SU-DHL-6 (cell line): ENCODE results near the gene UQCRC1.

Experiments
- H2AFZ ChIP-seq: fragments of 200-600 bp; sonication (generic); 2 replicates; pipeline ENCODE4 v1.6.1; 2014; ENCODE audit warnings: low read depth, mild to moderate bottlenecking, moderate library complexity, mixed read lengths, antibody characterized with exemption, low read length; ENCODE audit not compliant: severe bottlenecking
- H3F3A ChIP-seq: fragments of 200-600 bp; shearing (Covaris generic); 2 replicates; pipeline ENCODE4 v1.6.0; 2016; ENCODE audit warnings: antibody characterized with exemption, mild to moderate bottlenecking; ENCODE audit not compliant: insufficient read depth
- H3K27ac ChIP-seq: fragments of 200-600 bp; sonication (generic); 2 replicates; pipeline ENCODE4 v1.5.1; 2016; ENCODE audit warnings: low read depth, mild to moderate bottlenecking, low read length, moderate library complexity, mixed read lengths
- H3K27me3 ChIP-seq: fragments of 200-600 bp; sonication (generic), shearing (Covaris generic); 2 replicates; pipeline ENCODE4 v1.6.0; 2014; ENCODE audit warnings: mild to moderate bottlenecking, low read length
- H3K36me3 ChIP-seq: fragments of 200-600 bp; sonication (generic); 2 replicates; pipeline ENCODE4 v1.6.1; 2014; ENCODE audit warnings: mild to moderate bottlenecking, low read length, mixed read lengths
- H3K4me2 ChIP-seq: fragments of 300-600, 200-600 bp; shearing (Covaris generic), sonication (generic); 2 replicates; pipeline ENCODE4 v1.6.0; 2014; ENCODE audit warnings: low read length, low read depth, mild to moderate bottlenecking; ENCODE audit not compliant: poor library complexity, severe bottlenecking
- H3K4me3 ChIP-seq: fragments of 200-600 bp; sonication (generic); 2 replicates; pipeline ENCODE4 v1.5.1; 2014; ENCODE audit warnings: antibody characterized with exemption, low read length, mild to moderate bottlenecking, mixed read lengths; ENCODE audit not compliant: insufficient read depth, poor library complexity, severe bottlenecking
- H3K79me2 ChIP-seq: fragments of 200-600 bp; sonication (generic); 2 replicates; pipeline ENCODE4 v1.6.1; 2014; ENCODE audit warnings: mild to moderate bottlenecking, low read length, moderate library complexity; ENCODE audit not compliant: insufficient read depth
- H3K9ac ChIP-seq: fragments of 200-600 bp; sonication (generic); 2 replicates; pipeline ENCODE4 v1.7.0; 2014; ENCODE audit warnings: mild to moderate bottlenecking, low read length
- H3K9me2 ChIP-seq: fragments of 200-600 bp; sonication (generic); replicated peaks from 2 replicates; pipeline ENCODE4 v1.6.1; 2014; ENCODE audit warnings: low read length; ENCODE audit not compliant: insufficient read depth
- H3K9me3 ChIP-seq: fragments of 200-600 bp; sonication (generic); 2 replicates; pipeline ENCODE4 v1.6.1; 2014; ENCODE audit warnings: low read length, mixed read lengths; ENCODE audit not compliant: insufficient read depth
- H4K20me1 ChIP-seq: fragments of 200-600 bp; sonication (generic); 2 replicates; pipeline ENCODE4 v1.6.1; 2014; ENCODE audit warnings: low read depth, mild to moderate bottlenecking, antibody characterized with exemption, low read length, moderate library complexity, mixed read lengths
- EZH2phosphoT487 ChIP-seq: fragments of 200-600 bp; sonication (generic), shearing (Covaris generic); conservative IDR thresholded peaks from 2 replicates; pipeline ENCODE4 v1.6.1; 2018; ENCODE audit warnings: mild to moderate bottlenecking, antibody characterized with exemption, low read length, moderate library complexity, mixed read lengths
- TF ChIP-seq, protein P1 (sequence below): fragments of 200-600 bp; sonication (generic); IDR thresholded peaks from one replicate; pipeline ENCODE4 v1.5.1; 2017; ENCODE audit warnings: antibody characterized with exemption, mild to moderate bottlenecking, low read length, moderate library complexity; ENCODE audit not compliant: insufficient read depth, poor library complexity, severe bottlenecking

Gene UQCRC1

DNA sequence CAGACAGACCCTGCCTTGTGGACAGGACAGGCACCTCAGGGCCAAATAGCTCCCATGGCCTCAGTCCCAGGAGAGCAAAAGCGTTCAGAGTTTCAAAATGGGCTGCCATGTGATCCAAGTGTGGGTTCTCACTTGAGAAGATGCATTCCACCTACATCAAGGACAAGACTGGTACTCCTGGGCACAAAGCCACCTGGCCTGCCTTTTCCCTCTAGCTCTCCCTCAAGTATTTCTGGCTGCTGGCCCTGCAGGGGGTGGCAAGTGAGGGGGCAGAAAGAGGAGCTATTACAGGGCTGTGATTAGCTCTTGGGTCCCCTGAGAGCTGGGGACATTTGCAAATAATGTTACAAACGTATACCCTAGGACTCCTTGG is 7.8 kb downstream of the UQCRC1 start:
- no peaks in the 10 kb centered on the region; the same call in 1 of the 2 replicates for H3K36me3 ChIP-seq
- H2AFZ ChIP-seq: no peak overlapping the region
- H3K79me2 ChIP-seq: no peaks in the 10 kb centered on the region
- no peaks in the 10 kb centered on the region for H3K9me2 ChIP-seq
- no peaks in the 10 kb centered on the region for H3F3A ChIP-seq
- H4K20me1 ChIP-seq: no peaks in the 10 kb centered on the region
- no peak for TF ChIP-seq EZH2phosphoT487
- TF ChIP-seq, protein P1, sequence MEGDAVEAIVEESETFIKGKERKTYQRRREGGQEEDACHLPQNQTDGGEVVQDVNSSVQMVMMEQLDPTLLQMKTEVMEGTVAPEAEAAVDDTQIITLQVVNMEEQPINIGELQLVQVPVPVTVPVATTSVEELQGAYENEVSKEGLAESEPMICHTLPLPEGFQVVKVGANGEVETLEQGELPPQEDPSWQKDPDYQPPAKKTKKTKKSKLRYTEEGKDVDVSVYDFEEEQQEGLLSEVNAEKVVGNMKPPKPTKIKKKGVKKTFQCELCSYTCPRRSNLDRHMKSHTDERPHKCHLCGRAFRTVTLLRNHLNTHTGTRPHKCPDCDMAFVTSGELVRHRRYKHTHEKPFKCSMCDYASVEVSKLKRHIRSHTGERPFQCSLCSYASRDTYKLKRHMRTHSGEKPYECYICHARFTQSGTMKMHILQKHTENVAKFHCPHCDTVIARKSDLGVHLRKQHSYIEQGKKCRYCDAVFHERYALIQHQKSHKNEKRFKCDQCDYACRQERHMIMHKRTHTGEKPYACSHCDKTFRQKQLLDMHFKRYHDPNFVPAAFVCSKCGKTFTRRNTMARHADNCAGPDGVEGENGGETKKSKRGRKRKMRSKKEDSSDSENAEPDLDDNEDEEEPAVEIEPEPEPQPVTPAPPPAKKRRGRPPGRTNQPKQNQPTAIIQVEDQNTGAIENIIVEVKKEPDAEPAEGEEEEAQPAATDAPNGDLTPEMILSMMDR: no peak
- H3K4me3 ChIP-seq: no peak overlapping the region
- no peak overlapping the region for H3K27ac ChIP-seq
- no peak overlapping the region for H3K4me2 ChIP-seq
- no peaks in the 10 kb centered on the region for H3K27me3 ChIP-seq
- H3K9me3 ChIP-seq: no peaks in the 10 kb centered on the region
- no peak overlapping the region for H3K9ac ChIP-seq

DNA sequence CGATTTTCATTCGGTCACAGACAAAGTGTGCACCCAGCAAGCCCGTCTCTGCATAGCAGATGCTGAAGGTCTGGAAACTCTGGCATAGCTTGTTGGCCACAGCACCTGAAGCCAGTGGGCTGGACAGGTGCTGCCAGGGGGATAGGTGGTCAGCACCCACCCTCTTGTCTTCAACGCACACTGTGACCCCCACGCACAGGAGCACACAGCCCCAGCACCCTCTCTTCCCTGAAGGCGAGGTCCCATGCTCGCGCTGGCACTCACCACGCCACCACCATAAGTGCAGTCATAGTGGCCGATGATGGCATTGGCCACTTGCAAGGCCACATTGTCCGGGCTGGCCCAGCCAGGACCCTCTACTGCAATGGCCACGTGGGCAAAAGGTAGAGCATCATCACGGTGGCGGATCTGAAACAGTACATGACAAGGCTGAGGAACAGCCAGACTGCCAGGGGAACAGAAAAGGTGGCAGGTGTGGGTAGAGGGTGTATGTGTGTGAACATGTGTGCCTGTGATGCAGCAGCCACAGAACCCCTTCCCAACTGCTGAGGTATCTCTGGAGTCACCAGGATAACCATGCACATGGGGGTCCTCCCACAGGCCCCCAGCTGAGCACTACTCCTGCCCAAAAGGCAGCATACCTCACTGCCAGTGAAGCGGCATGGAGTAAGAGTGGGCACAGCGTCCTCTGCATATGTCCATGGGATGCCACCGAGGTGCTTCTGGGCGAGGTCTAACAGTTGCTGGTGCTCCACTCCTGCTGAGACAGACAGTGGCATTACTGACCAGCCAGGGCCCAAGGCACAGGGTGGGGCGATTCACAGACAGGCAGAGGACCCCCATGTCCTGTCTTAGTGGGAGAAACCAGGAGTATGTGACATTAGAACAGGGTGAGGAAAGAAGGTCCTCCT is 8.5 kb downstream of the UQCRC1 start:
- Histone ChIP-seq H3K36me3 (no peaks in the 10 kb centered on the region; the same call in 1 of the 2 replicates), H3K27me3 (no peaks in the 10 kb centered on the region), H3K4me3 (no peak overlapping the region), H3K9ac (no peak overlapping the region), H3K9me2 (no peaks in the 10 kb centered on the region), H3K4me2 (no peak overlapping the region), H3K9me3 (no peaks in the 10 kb centered on the region), H2AFZ (no peak overlapping the region), H3F3A (no peaks in the 10 kb centered on the region), H3K27ac (no peak overlapping the region), H3K79me2 (no peaks in the 10 kb centered on the region), H4K20me1 (no peaks in the 10 kb centered on the region)
- TF ChIP-seq, protein P1: no peak
- no peak for TF ChIP-seq EZH2phosphoT487

DNA sequence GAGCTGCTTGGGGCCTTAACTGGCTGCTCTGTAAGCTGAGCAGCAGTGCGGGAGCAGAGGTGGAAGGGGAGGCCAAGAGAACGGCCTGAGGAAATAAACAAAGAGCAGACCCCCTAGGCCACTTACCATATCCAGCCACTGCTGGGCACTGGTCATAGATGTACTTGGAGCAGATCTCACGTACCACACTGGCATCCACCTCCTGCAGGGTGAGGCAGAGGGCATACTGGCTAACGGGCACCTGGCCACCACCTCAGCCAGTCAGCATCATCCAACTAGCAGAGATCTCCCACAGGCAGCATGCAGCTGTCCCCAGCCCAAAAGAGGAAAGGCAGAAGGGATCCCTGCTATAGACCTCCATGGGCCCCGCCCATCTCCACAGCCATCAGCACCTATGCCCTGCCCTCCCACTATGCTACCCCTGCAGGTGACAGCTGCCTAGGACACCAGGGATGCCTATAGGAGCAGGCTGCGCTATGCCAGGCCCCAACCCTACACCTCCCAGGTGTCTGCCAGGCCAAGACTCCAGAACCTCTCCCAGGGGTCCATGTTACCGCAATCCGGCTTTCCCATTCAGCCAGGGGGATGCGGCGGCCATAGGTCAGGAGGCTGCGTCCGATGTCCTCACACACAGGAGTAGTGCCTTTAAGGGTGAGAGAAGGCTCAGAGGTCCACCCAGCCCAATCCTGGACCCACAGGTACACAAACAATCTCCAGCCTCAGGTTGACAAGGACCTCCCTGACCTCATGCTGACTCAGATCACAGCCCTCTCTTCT is 9.7 kb downstream of the UQCRC1 start:
- H3K4me2 ChIP-seq: no peak overlapping the region
- no peak overlapping the region for H3K27ac ChIP-seq
- H3K79me2 ChIP-seq: no peaks in the 10 kb centered on the region
- H4K20me1 ChIP-seq: no peaks in the 10 kb centered on the region
- no peak for TF ChIP-seq EZH2phosphoT487
- TF ChIP-seq, protein P1: no peak
- H3K9me3 ChIP-seq: no peaks in the 10 kb centered on the region
- H2AFZ ChIP-seq: no peak overlapping the region
- no peak overlapping the region for H3K4me3 ChIP-seq
- H3K27me3 ChIP-seq: no peaks in the 10 kb centered on the region
- H3F3A ChIP-seq: no peaks in the 10 kb centered on the region
- no peaks in the 10 kb centered on the region; the same call in 1 of the 2 replicates for H3K36me3 ChIP-seq
- H3K9ac ChIP-seq: no peak overlapping the region
- no peaks in the 10 kb centered on the region for H3K9me2 ChIP-seq
